Mononuclear cell (primary cell): ENCODE data around the gene STOML1. TPM values are rescaled to one million over a fixed set of nuclear protein-coding genes. Genes with fewer than 3 reads are reported as not detected.

ENCODE experiments used
- H3K27me3 ChIP-seq: 2 replicates; pipeline ENCODE4 v1.6.0; 2011; ENCODE audit warnings: low read length, control low read depth; ENCODE audit not compliant: insufficient read depth
- H3K4me1 ChIP-seq: 2 replicates; pipeline ENCODE4 v1.5.1; 2011; ENCODE audit warnings: mild to moderate bottlenecking, low read length, control low read depth; ENCODE audit not compliant: insufficient read depth
- H3K4me3 ChIP-seq: 2 replicates; pipeline ENCODE4 v1.5.1; 2011; ENCODE audit warnings: mild to moderate bottlenecking, low read length, moderate library complexity
- H3K9me3 ChIP-seq: 2 replicates; pipeline ENCODE4 v1.5.1; 2011; ENCODE audit warnings: low read depth, mild to moderate bottlenecking, control low read depth, low read length
- total RNA-seq: library from RNA; depleted of rRNA; stranded (reverse); fragments of >200 nt; gene quantifications from one replicate; pipeline ENCODE4 v1.2.3, GENCODE V29; 2012

Gene STOML1
- total RNA-seq, 1 donor = 2.2 TPM

DNA sequence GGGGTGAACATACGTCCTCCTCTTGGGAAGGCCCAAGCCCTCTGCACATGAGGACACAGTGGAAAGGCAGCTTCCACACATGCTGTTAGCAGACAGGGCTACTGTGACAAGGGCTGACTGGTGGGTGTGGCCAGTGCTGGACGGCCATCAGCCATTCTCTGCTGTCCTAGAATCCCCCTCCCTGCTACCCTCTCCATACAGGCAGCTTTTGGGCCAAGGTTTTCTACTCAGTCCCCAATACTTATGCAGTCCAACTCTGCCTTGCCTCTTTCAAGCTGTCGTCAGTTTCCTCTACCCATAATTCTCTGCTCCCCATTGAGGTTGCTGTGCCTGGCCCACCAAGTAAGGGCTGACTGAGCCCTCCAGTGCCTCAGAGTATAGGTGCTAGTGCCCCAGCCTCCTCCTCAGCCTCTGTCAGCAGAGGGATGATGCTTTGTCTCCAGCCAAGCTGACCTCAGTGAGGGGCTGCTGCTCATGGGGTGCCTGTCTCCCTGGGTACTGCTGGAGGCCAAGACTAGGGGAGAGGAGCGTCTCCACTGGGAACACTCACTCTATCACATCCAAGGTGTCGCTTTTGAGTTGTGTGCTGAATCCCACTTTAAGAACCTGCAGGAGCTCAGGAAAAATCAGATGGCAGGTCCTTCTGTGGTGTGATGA, 63.0 kb downstream of the STOML1 start:
- H3K27me3 ChIP-seq = peaks cover 13% of the 10 kb centered on the region
- H3K4me1 ChIP-seq = peaks cover 27% of the 10 kb centered on the region
- no peaks in the 10 kb centered on the region for H3K9me3 ChIP-seq
- H3K4me3 ChIP-seq = no peak overlapping the region

Other genes with a start within 250 kb of the STOML1 start
- gene INSYN1, start 238.9 kb downstream of the STOML1 start, total RNA-seq = not detected
- gene TBC1D21, start 118.7 kb downstream of the STOML1 start, total RNA-seq = not detected
- 0.73 TPM for gene LOXL1, start 65.8 kb downstream of the STOML1 start, total RNA-seq
- 23.1 TPM for gene PML, start 2.4 kb upstream of the STOML1 start, total RNA-seq
- not detected for gene GOLGA6A, start 90.3 kb upstream of the STOML1 start, total RNA-seq
- gene ISLR2, start 138.3 kb upstream of the STOML1 start, total RNA-seq = not detected
- gene ISLR, start 181.4 kb upstream of the STOML1 start, total RNA-seq = not detected
- not detected for gene STRA6, start 210.5 kb upstream of the STOML1 start, total RNA-seq
- gene CCDC33, start 244.0 kb upstream of the STOML1 start, total RNA-seq = not detected